Gastroesophageal sphincter (tissue), 4 donors: Measurements from ENCODE around the gene CDK3. TPM values are rescaled to one million over a fixed set of nuclear protein-coding genes. Genes with fewer than 3 reads are reported as not detected.
A peak's percentile ranks its signal among the peaks of the same experiment; 100 is the strongest.

ENCODE experiments used
- ATAC-seq: fragments of 150-250 bp; one replicate; pipeline ENCODE4 v1.9.1; 2016; ENCODE audit warnings: mild to moderate bottlenecking, moderate library complexity
- H3K27ac ChIP-seq, 4 donors: fragments of 200-600 bp; sonication (generic) in 3 of 4; 1 replicate in 3 of 4; 2 replicates in 1 of 4; pipeline ENCODE4 v1.5.1; 2016 to 2019
- H3K27me3 ChIP-seq: fragments of 200-600 bp; sonication (generic); one replicate; pipeline ENCODE4 v1.5.1; 2019
- H3K36me3 ChIP-seq, 2 donors: fragments of 200-600 bp; sonication (generic); one replicate each; pipeline ENCODE4 v1.5.1; 2019; ENCODE audit warnings: control low read depth in 1 of 2
- H3K4me1 ChIP-seq, 3 donors: fragments of 200-600 bp; sonication (generic); 1 replicate in 2 of 3; 2 replicates in 1 of 3; pipeline ENCODE4 v1.5.1; 2016 to 2019; ENCODE audit warnings: control low read depth in 2 of 3
- H3K4me3 ChIP-seq, 2 donors: fragments of 200-600 bp; sonication (generic); one replicate each; pipeline ENCODE4 v1.5.1; 2019; ENCODE audit warnings: mild to moderate bottlenecking in 1 of 2, moderate library complexity in 1 of 2
- H3K9me3 ChIP-seq, 3 donors: fragments of 200-600 bp; sonication (generic); one replicate each; pipeline ENCODE4 v1.5.1; 2017 to 2019; ENCODE audit warnings: control low read depth in 2 of 3
- CTCF ChIP-seq, 4 experiments: fragments of 200-600 bp in 2 of 4; fragments of 450-650 bp in 2 of 4; sonication (generic) in 1 of 4; IDR thresholded peaks; one replicate each; pipeline ENCODE4 v1.5.1; 2017 to 2019; ENCODE audit warnings: antibody characterized with exemption in 4 of 4, mild to moderate bottlenecking in 2 of 4, moderate library complexity in 2 of 4
- EP300 ChIP-seq: sonication (generic); formaldehyde crosslinking; IDR thresholded peaks from one replicate; pipeline ENCODE4 v1.6.1; 2017; ENCODE audit warnings: antibody characterized with exemption, mild to moderate bottlenecking
- POLR2A ChIP-seq, 2 donors: fragments of 450-650 bp; IDR thresholded peaks; one replicate each; pipeline ENCODE4 v1.6.1; 2017; ENCODE audit warnings: antibody characterized with exemption in 2 of 2, mild to moderate bottlenecking in 2 of 2, moderate library complexity in 1 of 2
- POLR2AphosphoS5 ChIP-seq: sonication (generic); formaldehyde crosslinking; IDR thresholded peaks from one replicate; pipeline ENCODE4 v1.6.1; 2017; ENCODE audit warnings: antibody characterized with exemption
- WGBS, 2 donors: methylation state at CpG; one replicate each; pipeline ENCODE4 v1.1.5; 2018; ENCODE audit warnings: low coverage in 1 of 2; 5-methylcytosine and 5-hydroxymethylcytosine counted together
- total RNA-seq, 4 donors: library from RNA; depleted of rRNA; stranded (reverse); fragments of >200 nt; gene quantifications; one replicate each; pipeline ENCODE4 v1.1.0, GENCODE V29; 2016

CDK3 gene
- total RNA-seq, 4 donors from 2014 or later, result 1.2 to 5.6 (median 2.3) TPM; not detected in 1

DNA sequence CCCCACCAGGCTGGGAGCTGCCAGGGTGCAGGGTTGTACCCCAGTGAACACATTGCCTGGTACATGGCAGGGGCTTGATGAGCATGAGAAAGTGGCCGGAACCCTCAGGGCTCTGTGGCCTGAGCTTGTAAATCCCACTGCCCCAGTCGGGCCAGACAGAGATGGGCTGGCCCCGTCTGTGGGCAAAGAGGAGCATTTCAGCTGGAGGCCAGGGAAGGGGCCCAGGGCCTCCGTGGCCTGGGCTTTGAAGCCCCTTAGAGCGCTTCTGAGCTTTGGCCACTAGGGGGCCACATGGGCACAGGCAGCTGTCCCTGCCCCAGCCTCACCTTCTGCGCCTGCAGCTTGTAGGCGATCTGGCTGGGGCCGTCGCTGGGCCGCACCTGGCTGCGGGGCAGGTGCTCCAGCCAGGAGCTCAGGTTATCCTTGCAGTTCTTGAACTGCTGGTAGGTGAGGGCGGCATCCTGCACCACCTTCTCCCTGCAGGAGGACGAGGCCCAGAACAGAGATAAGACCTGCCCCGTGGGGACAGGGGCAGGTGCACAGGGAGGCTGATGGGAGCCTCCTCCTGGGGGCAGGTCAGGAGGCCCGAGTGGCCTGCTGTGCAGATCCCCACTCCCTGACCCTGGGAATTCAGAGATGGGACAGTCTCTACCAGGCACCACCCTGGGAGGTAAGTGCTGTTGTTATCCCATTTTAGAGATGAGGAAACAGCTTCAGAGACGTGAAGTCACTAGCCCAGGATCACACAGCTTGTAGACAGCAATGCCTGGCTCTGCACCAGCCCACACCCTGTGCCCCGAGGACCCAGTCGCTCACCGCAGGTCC, 13.7 kb downstream of the CDK3 start:
- Histone ChIP-seq H3K27ac (no peak overlapping the region), H3K9me3 (no peaks in the 10 kb centered on the region), H3K4me1 (peaks cover 0 to 7% (median 0%) of the 10 kb centered on the region in 3 donors), H3K4me3 (no peak overlapping the region), H3K36me3 (no peaks in the 10 kb centered on the region), H3K27me3 (peaks cover 7% of the 10 kb centered on the region)
- peak; percentile 76 for ATAC-seq
- TF ChIP-seq EP300 (no peak), POLR2AphosphoS5 (no peak), POLR2A (IDR thresholded peaks at IDR 0.05) (peak in 1 of 2 donors; percentile 6), CTCF (IDR thresholded peaks at IDR 0.05) (peak in 3 of 4 experiments; percentile 85 to 96 (median 96))
- 70% methylated on average over 4 of the region's 19 CpGs; no CpG with 5 or more reads in 1 of the 2 donors for WGBS, 2 donors

GRCh38 chr17:76014925-76015261, 14.2 kb downstream of the CDK3 start:
- no peaks in the 10 kb centered on the region for H3K9me3 ChIP-seq
- H3K27me3 ChIP-seq, result peaks cover 7% of the 10 kb centered on the region
- TF ChIP-seq POLR2AphosphoS5, result no peak
- TF ChIP-seq CTCF (IDR thresholded peaks at IDR 0.05), result no peak
- TF ChIP-seq POLR2A (IDR thresholded peaks at IDR 0.05), result no peak
- TF ChIP-seq EP300, result no peak
- no peak for ATAC-seq
- no peak overlapping the region for H3K27ac ChIP-seq
- peaks cover 0 to 7% (median 0%) of the 10 kb centered on the region in 3 donors for H3K4me1 ChIP-seq
- no peak overlapping the region for H3K4me3 ChIP-seq
- no peaks in the 10 kb centered on the region for H3K36me3 ChIP-seq
- 75% methylated on average over 4 of the region's 26 CpGs; no CpG with 5 or more reads in 1 of the 2 donors for WGBS, 2 donors

GRCh38 chr17:76017481-76018339, 17.1 kb downstream of the CDK3 start:
- TF ChIP-seq EP300 (no peak), POLR2A (IDR thresholded peaks at IDR 0.05) (no peak), POLR2AphosphoS5 (no peak), CTCF (IDR thresholded peaks at IDR 0.05) (no peak)
- WGBS, 2 donors, result 90% methylated on average over 2 of the region's 21 CpGs; no CpG with 5 or more reads in 1 of the 2 donors
- Histone ChIP-seq H3K27ac (no peak overlapping the region), H3K27me3 (peaks cover 23% of the 10 kb centered on the region), H3K4me1 (peaks cover 0 to 7% (median 0%) of the 10 kb centered on the region in 3 donors), H3K36me3 (no peaks in the 10 kb centered on the region), H3K9me3 (no peaks in the 10 kb centered on the region), H3K4me3 (no peak overlapping the region)
- no peak for ATAC-seq

DNA sequence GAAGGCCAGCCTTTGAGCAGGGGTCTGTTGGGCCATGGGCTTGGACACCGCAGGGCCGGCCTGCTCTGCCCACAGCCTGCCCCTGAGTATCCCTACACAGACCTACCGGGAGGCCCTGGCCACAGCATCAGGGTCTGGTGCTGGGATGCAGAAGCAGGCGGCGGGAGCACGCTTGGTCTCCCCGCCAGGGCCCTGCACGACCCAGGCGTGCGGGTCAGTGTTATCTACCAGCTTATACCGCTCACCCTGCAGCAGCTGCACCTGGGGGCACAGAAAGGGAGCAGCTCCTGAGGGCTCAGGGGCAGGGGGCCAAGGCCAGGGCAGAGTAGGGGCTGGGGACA, 17.7 kb downstream of the CDK3 start:
- WGBS, 2 donors, result no CpG with 5 or more reads among the region's 11 CpGs
- TF ChIP-seq CTCF (IDR thresholded peaks at IDR 0.05) (no peak), POLR2A (IDR thresholded peaks at IDR 0.05) (no peak), EP300 (no peak), POLR2AphosphoS5 (no peak)
- H3K27me3 ChIP-seq, result peaks cover 23% of the 10 kb centered on the region

More for the DNA sequence above, 17.7 kb downstream of the CDK3 start:
- no peak for ATAC-seq
- Histone ChIP-seq H3K9me3 (no peaks in the 10 kb centered on the region), H3K4me3 (no peak overlapping the region), H3K4me1 (peaks cover 0 to 7% (median 0%) of the 10 kb centered on the region in 3 donors), H3K36me3 (no peaks in the 10 kb centered on the region), H3K27ac (no peak overlapping the region)
